H1 (cell line): Measurements from ENCODE around the gene TTLL7. TPM values are rescaled to one million over a fixed set of nuclear protein-coding genes. Genes with fewer than 3 reads are reported as not detected.

Experiments used
- CTCF ChIA-PET: fragments of 300-600 bp; sonication (Branson Sonifier 250); formaldehyde crosslinking; loops from one replicate; lab custom pipeline; 2021; ENCODE audit not compliant: partially characterized antibody; lab: Charles Lee
- POLR2A ChIA-PET: fragments of 300-600 bp; sonication (Branson Sonifier 250); formaldehyde crosslinking; loops from one replicate; lab custom pipeline; 2021; ENCODE audit warnings: inconsistent platforms; ENCODE audit not compliant: partially characterized antibody; lab: Charles Lee
- DNase-seq, 2 experiments: peaks; one replicate each; pipeline versions ENCODE4 v3.0.0 to v3.0.0-alpha.2; 2010 to 2022; ENCODE audit warnings: low spot score in 2 of 2, low read depth in 1 of 2, mixed read lengths in 1 of 2
- FAIRE-seq: peaks from 2 replicates; lab custom pipeline; 2011; peaks lifted over from hg19 to GRCh38; lab: Jason Lieb, UNC
- H2AFZ ChIP-seq: 2 replicates; pipeline ENCODE4 v1.8.1; 2012; ENCODE audit warnings: low read length, inconsistent platforms
- H2AK5ac ChIP-seq: 2 replicates; pipeline ENCODE4 v1.6.1; 2013; ENCODE audit warnings: low read depth, low read length
- H2BK120ac ChIP-seq: replicated peaks from 2 replicates; pipeline ENCODE3; 2013; ENCODE audit warnings: low read depth, low read length, inconsistent platforms
- H2BK12ac ChIP-seq: 2 replicates; pipeline ENCODE4 v1.6.1; 2013; ENCODE audit warnings: low read depth, low read length
- H2BK15ac ChIP-seq: 2 replicates; pipeline ENCODE4 v1.6.1; 2013; ENCODE audit warnings: low read length
- H2BK20ac ChIP-seq: 2 replicates; pipeline ENCODE4 v1.6.1; 2013; ENCODE audit warnings: low read length
- H2BK5ac ChIP-seq: 2 replicates; pipeline ENCODE4 v1.6.1; 2013; ENCODE audit warnings: low read depth, low read length
- H3K14ac ChIP-seq: 2 replicates; pipeline ENCODE4 v1.6.1; 2013; ENCODE audit warnings: inconsistent platforms; ENCODE audit not compliant: insufficient read length
- H3K18ac ChIP-seq: 2 replicates; pipeline ENCODE4 v1.6.1; 2013; ENCODE audit warnings: low read length; ENCODE audit errors: extremely low read depth
- H3K23ac ChIP-seq: 2 replicates; pipeline ENCODE4 v1.6.1; 2013; ENCODE audit warnings: inconsistent platforms; ENCODE audit not compliant: insufficient read length
- H3K23me2 ChIP-seq: 2 replicates; pipeline ENCODE4 v1.6.1; 2013; ENCODE audit warnings: low read depth, low read length
- H3K27ac ChIP-seq: 2 replicates; pipeline ENCODE4 v1.6.1; 2011; ENCODE audit warnings: low read depth, low read length, inconsistent platforms
- H3K27me3 ChIP-seq, 4 experiments: replicated peaks in 1 of 4; 1 replicate in 1 of 4; 2 replicates in 3 of 4; pipeline versions ENCODE4 v1.6.1 to v1.8.1; 2011 to 2013; ENCODE audit warnings: low read length in 3 of 4, mild to moderate bottlenecking in 3 of 4, inconsistent platforms in 2 of 4, mixed read lengths in 2 of 4, moderate library complexity in 1 of 4; ENCODE audit not compliant: control insufficient read depth in 3 of 4, insufficient read depth in 3 of 4; ENCODE audit errors: extremely low read depth in 1 of 4
- H3K36me3 ChIP-seq, 4 experiments: 2 replicates each; pipeline versions ENCODE4 v1.6.1 to v1.8.1; 2011 to 2013; ENCODE audit warnings: mild to moderate bottlenecking in 4 of 4, low read length in 3 of 4, moderate library complexity in 2 of 4, control low read depth in 1 of 4, inconsistent platforms in 1 of 4; ENCODE audit not compliant: insufficient read depth in 4 of 4, control insufficient read depth in 2 of 4
- H3K4ac ChIP-seq: replicated peaks from 2 replicates; pipeline ENCODE3; 2013; ENCODE audit warnings: low read length, low read depth, mixed read lengths, inconsistent platforms; ENCODE audit not compliant: insufficient read length
- H3K4me1 ChIP-seq, 4 experiments: replicated peaks in 1 of 4; 1 replicate in 1 of 4; 2 replicates in 3 of 4; pipeline versions ENCODE4 v1.6.1 to v1.8.1; 2011 to 2013; ENCODE audit warnings: low read length in 3 of 4, inconsistent platforms in 2 of 4, mixed read lengths in 1 of 4; ENCODE audit not compliant: insufficient read depth in 4 of 4, control insufficient read depth in 3 of 4
- H3K4me2 ChIP-seq, 2 experiments: 2 replicates each; pipeline versions ENCODE4 v1.6.1 to v1.8.1; 2011 to 2013; ENCODE audit warnings: low read depth in 2 of 2, low read length in 2 of 2, control low read depth in 1 of 2, inconsistent platforms in 1 of 2, mild to moderate bottlenecking in 1 of 2; ENCODE audit not compliant: insufficient read depth in 1 of 2
- H3K4me3 ChIP-seq, 4 experiments: fragments of 200-600, 300-600 bp in 1 of 4; sonication (generic), shearing (Covaris generic), sonication (Bioruptor Twin) in 1 of 4; 2 replicates each; pipeline versions ENCODE4 v1.5.1 to v1.8.1; 2011 to 2016; ENCODE audit warnings: low read length in 4 of 4, low read depth in 3 of 4, control low read depth in 2 of 4, inconsistent platforms in 2 of 4, mild to moderate bottlenecking in 2 of 4, mixed read lengths in 1 of 4, moderate library complexity in 1 of 4; ENCODE audit not compliant: insufficient read depth in 2 of 4; ENCODE audit errors: extremely low read depth in 1 of 4
- H3K56ac ChIP-seq: replicated peaks from 2 replicates; pipeline ENCODE3; 2013; ENCODE audit warnings: low read depth, mild to moderate bottlenecking, mixed read lengths, low read length, inconsistent platforms; ENCODE audit not compliant: insufficient read length
- H3K79me1 ChIP-seq: 2 replicates; pipeline ENCODE4 v1.6.1; 2013; ENCODE audit warnings: low read depth, low read length, control low read depth
- H3K79me2 ChIP-seq, 2 experiments: 2 replicates each; pipeline versions ENCODE4 v1.6.1 to v1.8.1; 2012 to 2013; ENCODE audit warnings: low read length in 2 of 2, mild to moderate bottlenecking in 2 of 2, inconsistent platforms in 1 of 2; ENCODE audit not compliant: insufficient read depth in 2 of 2, control insufficient read depth in 1 of 2
- H3K9ac ChIP-seq, 4 experiments: replicated peaks in 1 of 4; 1 replicate in 1 of 4; 2 replicates in 3 of 4; pipeline versions ENCODE4 v1.6.1 to v1.8.1; 2011 to 2013; ENCODE audit warnings: low read depth in 3 of 4, low read length in 3 of 4, control low read depth in 2 of 4, mild to moderate bottlenecking in 2 of 4, moderate library complexity in 2 of 4, inconsistent platforms in 1 of 4; ENCODE audit errors: extremely low read depth in 1 of 4
- H3K9me3 ChIP-seq, 2 experiments: 2 replicates each; pipeline versions ENCODE4 v1.6.1 to v1.8.1; 2012 to 2013; ENCODE audit warnings: mild to moderate bottlenecking in 2 of 2, moderate library complexity in 2 of 2, control low read depth in 1 of 2, inconsistent platforms in 1 of 2, low read depth in 1 of 2, low read length in 1 of 2, mixed read lengths in 1 of 2; ENCODE audit not compliant: insufficient read depth in 2 of 2
- H4K20me1 ChIP-seq, 2 experiments: replicated peaks in 1 of 2; 2 replicates each; pipeline versions ENCODE3 to v1.8.1; 2011 to 2013; ENCODE audit warnings: inconsistent platforms in 2 of 2, low read length in 2 of 2, mild to moderate bottlenecking in 1 of 2; ENCODE audit not compliant: insufficient read depth in 2 of 2, control insufficient read depth in 1 of 2
- H4K5ac ChIP-seq: 2 replicates; pipeline ENCODE4 v1.6.1; 2013; ENCODE audit warnings: low read length, low read depth, mixed read lengths, inconsistent platforms; ENCODE audit not compliant: insufficient read length
- H4K8ac ChIP-seq: 2 replicates; pipeline ENCODE4 v1.8.0; 2013; ENCODE audit warnings: mild to moderate bottlenecking, moderate library complexity, low read length, inconsistent platforms; ENCODE audit not compliant: insufficient read depth; ENCODE audit errors: extremely low read depth
- H4K91ac ChIP-seq: replicated peaks from 2 replicates; pipeline ENCODE3; 2013; ENCODE audit warnings: low read length, mixed read lengths, inconsistent platforms; ENCODE audit not compliant: insufficient read length
- BACH1 ChIP-seq: IDR thresholded peaks from 2 replicates; pipeline ENCODE4 v1.6.1; 2012; ENCODE audit warnings: low read length, improper control_type of control experiment
- CHD1 ChIP-seq: IDR thresholded peaks from 2 replicates; pipeline ENCODE4 v1.6.1; 2012; ENCODE audit warnings: low read depth, low read length, improper control_type of control experiment
- JUND ChIP-seq: IDR thresholded peaks from 2 replicates; pipeline ENCODE4 v1.6.1; 2011; ENCODE audit warnings: mild to moderate bottlenecking, improper control_type of control experiment, low read length
- KDM5A ChIP-seq: fragments of 200-600 bp; IDR thresholded peaks from 2 replicates; pipeline ENCODE4 v1.7.1; 2012; ENCODE audit warnings: mild to moderate bottlenecking, low read length, inconsistent platforms, mixed read lengths
- MAFK ChIP-seq: IDR thresholded peaks from 2 replicates; pipeline ENCODE4 v1.6.1; 2012; ENCODE audit warnings: low read depth, mild to moderate bottlenecking, improper control_type of control experiment, low read length
- POLR2A ChIP-seq, 2 experiments: IDR thresholded peaks; 1 replicate in 1 of 2; 2 replicates in 1 of 2; pipeline ENCODE4 v1.6.1; 2011; ENCODE audit warnings: low read depth in 2 of 2, low read length in 2 of 2, mild to moderate bottlenecking in 2 of 2; ENCODE audit errors: control extremely low read depth in 1 of 2
- RFX5 ChIP-seq: IDR thresholded peaks from 2 replicates; pipeline ENCODE4 v1.6.1; 2011; ENCODE audit warnings: low read depth, low read length, improper control_type of control experiment, borderline replicate concordance
- SP2 ChIP-seq: IDR thresholded peaks from 2 replicates; pipeline ENCODE4 v1.6.1; 2012; ENCODE audit warnings: mild to moderate bottlenecking, low read length, inconsistent platforms
- SUZ12 ChIP-seq: fragments of 200-600 bp; sonication (generic); IDR thresholded peaks from 2 replicates; pipeline ENCODE4 v1.6.1; 2012; ENCODE audit warnings: mild to moderate bottlenecking, inconsistent platforms, low read length, moderate library complexity, mixed read lengths
- TBP ChIP-seq: IDR thresholded peaks from 2 replicates; pipeline ENCODE4 v1.6.1; 2011; ENCODE audit warnings: low read depth, low read length, improper control_type of control experiment
- TCF12 ChIP-seq: IDR thresholded peaks from 2 replicates; pipeline ENCODE4 v1.6.1; 2011; ENCODE audit warnings: low read depth, mild to moderate bottlenecking, low read length
- YY1 ChIP-seq: IDR thresholded peaks from 2 replicates; pipeline ENCODE4 v1.6.1; 2011; ENCODE audit warnings: low read depth, mild to moderate bottlenecking, low read length
- polyA plus RNA-seq, 7 experiments: library from polyadenylated mRNA; depleted of rRNA in 3 of 7; stranded (reverse) in 5 of 7; unstranded in 2 of 7; fragments of >200 nt in 5 of 7; fragments of 200-250 nt in 2 of 7; gene quantifications; 1 replicate in 5 of 7; 2 replicates in 1 of 7; 4 replicates in 1 of 7; pipeline versions ENCODE4 v1.2.1 to v1.2.3, GENCODE V29; 2011 to 2013; ENCODE audit warnings: missing spikeins in 2 of 7, mixed read lengths in 2 of 7
- total RNA-seq: library from RNA; stranded (reverse); fragmentation: NEBNext Ultra II Directional; extraction: Animal tissue kit (Norgen Biotek cat#: 25700); gene quantifications from 2 replicates; pipeline ENCODE4 v1.2.1, GENCODE V29; 2021

Gene TTLL7
- total and polyA plus RNA-seq, 2 of the 8 experiments (the other 6 are each of a cell fraction or from before 2014, with no cell fraction given): 1.9 to 7.9 TPM

GRCh38 chr1:83958704-83959103, 40.2 kb downstream of the TTLL7 start:
- ChIA-PET CTCF (no interaction called here), POLR2A (no interaction called here)
- H2BK120ac ChIP-seq: no peak overlapping the region
- H3K4me3 ChIP-seq: no peak overlapping the region
- FAIRE-seq: no peak
- H4K8ac ChIP-seq: no peak overlapping the region
- H3K27ac ChIP-seq: no peak overlapping the region
- no peaks in the 10 kb centered on the region for H3K79me2 ChIP-seq
- no peak overlapping the region for H2AFZ ChIP-seq
- H4K91ac ChIP-seq: no peak overlapping the region
- H2BK15ac ChIP-seq: no peak overlapping the region
- no peak overlapping the region for H2BK20ac ChIP-seq
- no peak overlapping the region for H3K14ac ChIP-seq
- no peaks in the 10 kb centered on the region for H4K20me1 ChIP-seq
- no peak overlapping the region for H3K4ac ChIP-seq
- H3K79me1 ChIP-seq: no peaks in the 10 kb centered on the region
- no peak for DNase-seq
- H3K36me3 ChIP-seq: no peaks in the 10 kb centered on the region
- H2AK5ac ChIP-seq: no peak overlapping the region
- no peak overlapping the region for H3K56ac ChIP-seq
- no peaks in the 10 kb centered on the region for H3K23me2 ChIP-seq
- no peak overlapping the region for H3K9ac ChIP-seq
- no peak overlapping the region for H3K23ac ChIP-seq
- H3K4me1 ChIP-seq: peaks cover 0 to 5% (median 0%) of the 10 kb centered on the region in 4 experiments; a peak in 2 of 7 replicates
- no peak overlapping the region for H2BK5ac ChIP-seq
- no peaks in the 10 kb centered on the region for H3K27me3 ChIP-seq
- TF ChIP-seq JUND (no peak), RFX5 (no peak), POLR2A (IDR thresholded peaks at IDR 0.05; ENCODE audit: control extremely low read depth in 1 of 2, low read depth in 2 of 2, low read length in 2 of 2) (no peak), SP2 (no peak), SUZ12 (no peak), CHD1 (no peak), TCF12 (no peak), TBP (no peak), KDM5A (no peak), YY1 (no peak), BACH1 (no peak), MAFK (no peak)
- TF ChIP-seq, all 59 proteins: peak for 0
- Histone ChIP-seq H3K4me2 (no peak overlapping the region), H3K18ac (no peak overlapping the region), H3K9me3 (no peaks in the 10 kb centered on the region), H2BK12ac (no peak overlapping the region), H4K5ac (no peak overlapping the region)
